ENCODE data around the gene ITPA. TPM values are rescaled to one million over a fixed set of nuclear protein-coding genes. Genes with fewer than 3 reads are reported as not detected.
A peak's percentile ranks its signal among the peaks of the same experiment; 100 is the strongest.
"Not testable (repeated sequence)": the region's sequence is repeated elsewhere in the genome, so short reads cannot be mapped to it uniquely, and the experiment has no call there.

The ITPA gene
- total RNA-seq, 1 donor from 2014 or later = 69.7 TPM

DNA sequence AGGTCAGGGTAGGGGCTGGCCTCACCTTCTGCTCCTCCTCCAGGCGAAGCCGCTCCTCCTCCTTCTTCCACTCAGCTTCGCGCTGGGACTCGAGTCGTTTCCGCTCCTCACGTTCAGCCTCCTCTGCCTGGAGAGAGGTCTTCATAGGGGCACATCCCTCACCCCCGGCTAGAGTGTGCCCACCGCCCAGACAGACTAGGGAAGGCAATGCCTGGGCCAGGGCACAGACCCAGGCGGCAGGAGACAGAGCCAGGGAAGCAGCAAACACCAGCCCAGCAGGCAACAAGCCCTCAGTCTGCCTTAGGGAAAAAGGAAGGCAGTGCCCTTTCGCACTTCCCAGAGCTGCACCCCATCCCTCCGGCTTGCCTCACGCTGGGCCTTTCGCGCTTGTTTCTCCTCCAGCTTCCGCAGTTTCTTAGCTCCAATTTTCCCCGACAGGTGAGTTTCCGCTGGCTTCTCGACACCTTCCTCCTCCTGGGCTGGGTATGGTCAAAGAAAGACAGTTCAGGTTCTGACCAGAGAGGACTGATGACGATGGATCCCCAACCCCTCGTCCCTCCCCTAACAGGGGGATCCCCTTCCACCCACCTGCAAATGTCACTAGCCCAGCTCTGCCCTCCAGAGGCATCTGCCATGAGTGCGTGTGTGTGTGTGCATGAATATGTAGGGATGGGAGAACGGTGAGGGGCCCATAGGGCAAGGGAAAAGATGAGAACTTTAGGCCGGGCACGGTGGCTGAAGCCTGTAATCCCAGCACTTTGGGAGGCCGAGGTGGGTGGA, 9.1 kb upstream of the ITPA start:
- DNase-seq (ENCODE audit: low spot score) = no peak

DNA sequence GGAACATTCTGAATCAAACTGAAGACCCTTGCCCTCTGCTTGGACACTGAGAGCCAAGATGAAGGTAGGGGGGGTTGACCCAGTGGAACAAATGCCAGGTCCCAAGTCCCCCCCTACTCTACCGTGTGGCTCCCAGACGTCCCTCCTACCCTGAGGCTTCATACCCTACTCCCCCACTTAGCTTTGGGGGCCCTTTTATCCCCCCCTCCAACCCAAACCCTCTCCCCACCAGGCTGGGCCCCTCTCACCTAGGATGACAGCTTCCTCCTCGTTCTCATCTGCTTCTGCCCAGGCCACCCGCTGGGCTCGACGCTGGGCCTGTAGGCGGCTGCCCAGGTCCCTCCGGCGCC, 6.4 kb upstream of the ITPA start:
- DNase-seq (ENCODE audit: low spot score) = no peak

DNA sequence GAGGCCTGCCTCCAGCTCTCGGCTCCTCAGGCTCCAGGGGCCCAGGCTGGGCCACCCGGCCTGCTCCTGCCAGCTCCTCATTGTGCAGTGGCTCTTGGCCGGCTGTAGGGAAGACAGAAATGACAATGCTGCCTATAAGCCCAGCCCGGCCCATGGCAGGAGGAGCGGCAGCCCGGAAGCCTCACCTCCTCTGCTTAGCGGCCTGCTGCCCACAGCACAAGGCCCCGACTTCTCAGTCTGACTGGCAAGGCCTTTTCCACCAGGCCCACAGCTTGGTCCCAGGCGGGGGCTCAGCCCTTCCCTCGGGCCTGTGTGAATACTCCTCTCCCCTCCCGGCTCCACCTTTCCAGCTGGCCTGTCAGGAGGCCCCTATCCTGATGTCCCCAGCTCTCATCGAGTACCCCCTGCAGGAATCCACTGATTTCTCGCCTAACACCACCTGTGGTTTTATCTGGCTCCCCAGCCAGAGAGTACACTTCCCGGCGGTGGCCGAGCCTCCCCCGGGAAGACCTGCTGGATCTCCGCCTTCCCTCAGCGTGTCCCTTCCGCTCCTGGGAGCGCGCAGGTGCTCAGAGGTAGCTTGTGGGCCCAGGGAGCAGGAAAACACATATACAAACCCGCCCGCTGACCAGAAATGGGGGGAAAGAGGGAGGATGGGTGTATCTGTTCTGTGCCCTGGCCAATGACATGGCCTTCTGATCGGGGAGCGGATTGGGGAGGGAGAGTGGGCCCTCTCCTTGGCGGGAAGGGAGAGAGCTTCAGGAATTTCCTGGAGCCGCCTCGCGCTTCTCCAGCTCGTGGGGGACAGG, 5.8 kb upstream of the ITPA start:
- no peak for DNase-seq (ENCODE audit: low spot score)

DNA sequence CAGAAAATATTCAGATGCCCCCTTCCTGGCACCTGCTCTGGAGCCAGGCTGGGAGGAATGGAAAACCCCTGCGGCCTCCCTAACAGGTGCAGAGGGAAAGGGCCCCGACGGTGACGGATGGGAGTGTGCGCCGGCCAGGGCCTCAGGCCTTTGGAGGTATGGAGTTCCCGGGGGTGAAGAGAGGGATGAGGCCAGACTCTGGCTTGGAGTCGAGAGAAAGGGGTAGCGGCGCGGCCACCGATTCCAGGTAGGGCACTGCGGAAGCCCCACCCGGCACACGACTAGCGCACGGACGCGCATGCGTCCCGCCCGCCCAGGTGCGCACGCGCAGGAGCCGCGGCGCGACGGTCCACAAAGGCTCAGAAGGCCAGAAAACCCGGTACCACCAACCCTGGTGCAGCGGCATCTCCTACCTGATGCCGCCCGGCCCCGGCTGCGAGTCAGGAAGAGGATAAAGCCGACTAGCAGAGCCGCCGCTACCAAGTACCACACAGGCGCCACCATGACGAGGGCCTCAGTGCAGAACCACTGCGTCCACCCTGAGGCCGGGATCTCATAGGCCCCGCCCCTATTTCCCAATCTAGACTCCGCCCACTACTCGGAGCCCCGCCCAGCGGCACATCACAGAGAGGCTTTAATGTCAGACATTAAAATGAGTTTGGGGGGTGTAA, 5.0 kb upstream of the ITPA start, which contains the start of gene DDRGK1:
Gene DDRGK1 (minus strand): TSS at position 559 of the 671 bp plus-strand sequence. CDS start 55 bp downstream, at position 504.
- peak; percentile 92 for DNase-seq (ENCODE audit: low spot score)

DNA sequence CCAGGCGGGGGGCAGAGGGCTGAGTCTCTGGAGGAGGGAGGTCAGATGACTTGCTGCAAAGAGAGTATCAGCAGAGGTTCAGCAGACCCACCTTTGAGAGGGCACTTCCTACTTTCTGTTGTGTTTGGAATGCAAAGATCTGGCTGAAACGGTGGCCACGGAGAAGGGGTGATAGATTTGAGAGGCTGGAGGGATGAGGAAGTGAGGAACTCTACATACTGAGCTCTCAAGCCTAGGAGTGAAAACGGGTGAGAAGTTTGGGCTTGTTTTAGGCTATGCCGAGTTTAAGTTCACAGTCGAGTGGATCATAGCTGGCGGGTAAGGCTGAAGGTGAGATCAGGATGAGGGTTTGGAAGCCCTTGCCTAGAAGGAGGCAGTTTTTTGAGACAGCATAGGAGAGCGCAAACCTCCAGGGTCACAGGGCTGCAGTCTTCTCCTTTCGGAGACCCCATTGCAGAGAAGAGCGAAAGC, 477 bp upstream of the ITPA start:
- no peak for DNase-seq (ENCODE audit: low spot score)

DNA sequence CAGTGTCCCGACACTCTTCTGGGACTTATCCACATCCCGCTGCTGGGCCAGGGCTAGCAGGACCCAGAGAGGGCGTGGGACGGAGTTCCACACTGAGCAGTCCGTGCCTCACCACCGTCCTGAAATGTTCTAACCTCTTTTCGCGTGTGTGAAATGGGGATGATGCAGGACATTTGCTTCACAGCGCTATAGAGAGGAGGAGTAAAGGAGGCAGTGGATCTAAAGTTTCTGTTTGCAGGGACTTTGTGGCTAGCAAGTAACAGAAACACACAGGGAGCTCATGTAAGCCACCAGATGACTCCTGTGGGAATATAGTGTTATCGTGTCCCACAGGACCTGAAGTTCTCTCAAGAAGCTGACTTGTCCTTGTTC, 634 bp downstream of the ITPA start:
- DNase-seq (ENCODE audit: low spot score) = no peak

DNA sequence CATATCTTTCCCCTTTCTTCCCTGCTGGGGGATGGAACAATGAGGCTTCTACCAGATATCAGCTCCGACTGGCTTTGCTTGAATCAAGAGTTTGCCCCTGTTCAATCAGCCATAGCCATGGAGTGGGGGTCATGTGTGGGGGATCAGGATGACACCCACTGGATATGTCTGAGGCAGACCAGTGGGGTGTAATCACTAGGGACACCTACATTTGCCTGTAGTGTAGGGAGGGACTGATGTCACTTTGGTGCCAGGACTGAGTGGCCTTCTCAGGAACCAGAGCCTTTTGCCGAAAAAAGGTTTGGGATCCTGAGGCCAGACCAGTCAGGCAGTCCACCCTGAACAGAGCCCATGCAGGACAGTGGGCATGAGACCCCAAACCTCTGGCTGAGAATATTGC, 1.0 kb downstream of the ITPA start:
- DNase-seq (ENCODE audit: low spot score) = no peak

DNA sequence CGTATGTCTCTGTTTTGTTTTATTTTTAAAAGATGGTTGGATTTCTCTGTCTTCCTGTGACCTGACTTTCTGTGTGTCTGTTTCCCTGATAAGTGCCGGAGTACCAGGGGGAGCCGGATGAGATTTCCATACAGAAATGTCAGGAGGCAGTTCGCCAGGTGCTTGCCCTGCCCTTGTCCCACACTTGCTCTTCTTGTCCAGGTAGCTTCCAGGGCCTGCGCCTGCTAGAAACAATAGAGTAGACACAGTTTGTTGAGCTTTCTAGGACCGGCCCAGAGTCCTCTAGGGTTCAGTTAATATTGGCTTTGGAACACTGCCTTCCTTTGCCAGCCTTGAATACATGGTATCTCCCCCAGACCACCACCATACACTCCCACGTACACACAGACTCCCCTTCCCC, 3.9 kb downstream of the ITPA start:
- DNase-seq (ENCODE audit: low spot score) = no peak

DNA sequence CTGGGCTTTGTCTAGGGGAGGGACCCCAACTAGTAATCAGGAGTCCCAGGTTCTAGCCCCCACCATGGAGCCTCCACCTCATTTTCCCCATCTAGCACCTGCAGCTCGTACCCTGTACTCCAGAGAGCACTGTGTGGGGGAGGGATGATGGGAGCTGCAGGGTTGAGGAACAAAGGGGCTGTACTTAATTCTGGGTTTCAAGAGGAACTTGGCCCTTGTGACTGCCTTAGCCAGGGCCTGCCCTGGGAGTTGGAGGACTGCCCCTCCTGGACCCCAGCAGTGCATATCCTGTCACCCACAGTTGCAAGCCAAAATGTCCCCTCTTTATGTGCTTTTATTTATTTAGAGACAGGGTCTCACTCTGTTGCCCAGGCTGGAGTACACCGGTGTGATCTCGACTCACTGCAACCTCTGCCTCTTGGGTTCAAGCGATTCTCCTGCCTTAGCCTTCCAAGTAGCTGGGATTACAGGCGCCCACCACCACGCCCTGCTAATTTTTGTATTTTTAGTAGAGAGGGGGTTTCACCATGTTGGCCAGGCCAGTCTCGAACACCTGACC, 6.1 kb downstream of the ITPA start:
- not testable (repeated sequence) for DNase-seq (ENCODE audit: low spot score)

DNA sequence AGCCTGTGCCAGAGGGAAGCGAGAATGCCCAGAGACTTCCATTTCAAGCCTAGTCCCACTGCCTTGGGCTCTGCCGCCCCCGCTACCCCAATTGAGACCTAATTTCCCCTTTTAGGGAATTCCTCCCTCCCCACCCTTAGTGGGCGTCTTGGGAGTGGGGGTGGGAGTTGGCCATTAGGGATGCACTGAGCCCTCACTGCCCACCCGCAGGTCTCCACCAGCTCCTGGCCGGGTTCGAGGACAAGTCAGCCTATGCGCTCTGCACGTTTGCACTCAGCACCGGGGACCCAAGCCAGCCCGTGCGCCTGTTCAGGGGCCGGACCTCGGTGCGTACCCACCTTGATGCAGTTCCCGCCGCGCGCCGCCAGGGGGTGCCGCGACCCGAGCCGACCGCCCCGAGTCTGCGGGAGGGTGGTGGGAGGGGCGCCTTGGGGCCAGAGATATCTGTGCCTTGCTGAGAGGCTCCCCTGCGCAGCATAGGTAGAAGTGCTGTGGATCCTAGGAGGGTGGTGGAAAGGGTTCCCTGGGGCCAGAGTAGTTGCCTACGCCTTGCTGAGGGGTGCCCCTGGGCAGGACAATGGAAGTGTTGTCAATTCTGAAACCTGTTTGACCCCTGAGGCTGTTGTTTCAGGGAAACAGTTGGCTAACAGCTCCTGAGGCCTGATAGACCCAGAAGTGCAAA, 9.2 kb downstream of the ITPA start:
- no peak for DNase-seq (ENCODE audit: low spot score)

DNA sequence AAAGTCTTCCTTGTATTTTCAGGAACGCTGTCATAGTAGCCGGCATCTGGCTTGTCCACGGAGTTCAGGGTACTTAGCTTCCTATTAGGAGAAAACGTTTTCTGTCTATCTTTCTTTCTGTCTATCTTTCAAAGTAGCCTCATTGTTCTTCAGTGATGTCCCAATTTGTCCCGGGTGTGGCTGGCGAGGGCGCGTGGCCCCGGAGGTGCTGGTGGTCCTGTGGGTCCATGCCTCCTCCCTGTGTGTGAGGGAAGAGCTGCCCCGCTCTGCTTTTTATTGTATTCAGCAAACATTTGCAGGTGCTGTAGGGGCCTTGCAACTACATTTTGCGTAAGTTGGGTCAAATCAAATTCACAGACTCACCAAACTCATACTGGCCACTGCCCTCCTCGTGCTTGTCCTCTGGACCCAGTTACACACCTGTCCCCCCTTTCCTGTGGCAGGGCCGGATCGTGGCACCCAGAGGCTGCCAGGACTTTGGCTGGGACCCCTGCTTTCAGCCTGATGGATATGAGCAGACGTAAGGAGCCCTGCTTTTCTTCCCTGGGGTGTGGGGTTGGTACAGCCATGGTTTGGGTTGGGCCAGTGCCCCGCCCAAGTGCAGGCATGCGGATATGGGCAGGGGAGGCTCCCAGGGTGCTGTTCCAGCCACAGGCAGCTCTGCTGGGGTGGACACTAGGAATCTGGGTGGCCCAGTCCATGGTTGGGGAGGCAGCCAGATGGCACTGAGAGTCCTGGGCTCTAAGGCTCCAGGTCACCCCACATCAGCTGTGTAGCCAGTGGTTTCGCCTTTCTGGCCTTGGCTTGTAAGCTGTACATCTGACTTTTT, 12.3 kb downstream of the ITPA start:
- peak; percentile 71 for DNase-seq (ENCODE audit: low spot score)

DNA sequence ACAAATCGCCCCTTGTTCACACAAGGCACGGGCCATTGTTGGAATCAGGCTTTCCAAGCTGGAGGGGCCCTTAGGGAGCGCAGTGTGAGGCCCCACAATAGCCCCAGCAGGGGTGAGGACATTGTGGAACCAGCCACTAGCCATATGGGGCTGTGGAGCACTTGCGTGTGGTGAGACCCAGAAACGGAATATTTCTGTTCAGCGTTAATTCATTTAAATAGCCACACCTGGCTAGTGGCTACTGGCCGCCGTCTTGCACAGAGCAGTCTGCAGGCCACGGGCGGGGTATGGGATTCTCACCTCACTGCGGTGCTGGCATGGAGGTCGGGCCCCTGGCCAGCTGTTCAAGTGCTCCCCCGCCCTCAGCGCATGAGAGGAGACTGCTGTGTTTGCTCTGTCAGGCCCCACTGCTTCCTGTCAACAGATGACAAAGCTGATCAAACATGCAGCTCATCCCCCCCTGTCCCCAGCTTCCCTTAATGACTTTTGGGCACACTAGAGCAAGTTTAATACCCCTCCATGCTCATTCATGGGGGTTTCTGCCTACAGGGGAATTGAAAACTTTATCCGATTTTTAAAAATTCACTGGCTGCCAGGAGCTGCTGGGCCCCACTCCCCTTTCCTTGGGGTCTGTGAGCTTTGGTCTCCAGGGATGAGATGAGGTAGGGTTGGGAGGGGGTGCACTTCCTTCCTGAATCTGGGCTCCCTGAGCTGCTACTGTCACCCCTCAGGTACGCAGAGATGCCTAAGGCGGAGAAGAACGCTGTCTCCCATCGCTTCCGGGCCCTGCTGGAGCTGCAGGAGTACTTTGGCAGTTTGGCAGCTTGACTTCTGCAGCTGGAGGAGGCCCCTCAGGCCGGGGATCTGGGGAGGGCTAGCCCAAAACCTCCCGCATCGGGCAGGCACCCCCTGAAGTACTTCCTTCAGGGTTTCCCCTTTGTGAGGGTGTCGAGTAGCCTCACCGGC, 13.6 kb downstream of the ITPA start:
- peak; percentile 71 for DNase-seq (ENCODE audit: low spot score)

DNA sequence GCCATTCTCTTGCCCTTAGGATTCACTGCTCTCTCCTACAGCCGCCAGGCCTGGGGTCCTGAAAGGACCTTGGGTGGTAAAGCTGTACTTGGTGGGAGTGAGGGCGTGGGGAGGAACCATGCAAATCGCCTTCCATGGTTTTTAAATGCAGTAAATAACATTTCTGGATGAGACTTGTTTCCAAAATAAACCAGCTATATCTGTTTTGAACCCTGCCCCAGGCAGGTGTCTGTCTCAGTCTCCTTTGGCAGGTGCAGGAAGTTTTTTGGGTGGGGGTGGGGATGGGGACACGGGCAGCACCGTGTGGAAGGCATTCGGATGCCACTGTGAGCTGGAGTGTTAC, 14.3 kb downstream of the ITPA start:
- DNase-seq (ENCODE audit: low spot score) = no peak

DNA sequence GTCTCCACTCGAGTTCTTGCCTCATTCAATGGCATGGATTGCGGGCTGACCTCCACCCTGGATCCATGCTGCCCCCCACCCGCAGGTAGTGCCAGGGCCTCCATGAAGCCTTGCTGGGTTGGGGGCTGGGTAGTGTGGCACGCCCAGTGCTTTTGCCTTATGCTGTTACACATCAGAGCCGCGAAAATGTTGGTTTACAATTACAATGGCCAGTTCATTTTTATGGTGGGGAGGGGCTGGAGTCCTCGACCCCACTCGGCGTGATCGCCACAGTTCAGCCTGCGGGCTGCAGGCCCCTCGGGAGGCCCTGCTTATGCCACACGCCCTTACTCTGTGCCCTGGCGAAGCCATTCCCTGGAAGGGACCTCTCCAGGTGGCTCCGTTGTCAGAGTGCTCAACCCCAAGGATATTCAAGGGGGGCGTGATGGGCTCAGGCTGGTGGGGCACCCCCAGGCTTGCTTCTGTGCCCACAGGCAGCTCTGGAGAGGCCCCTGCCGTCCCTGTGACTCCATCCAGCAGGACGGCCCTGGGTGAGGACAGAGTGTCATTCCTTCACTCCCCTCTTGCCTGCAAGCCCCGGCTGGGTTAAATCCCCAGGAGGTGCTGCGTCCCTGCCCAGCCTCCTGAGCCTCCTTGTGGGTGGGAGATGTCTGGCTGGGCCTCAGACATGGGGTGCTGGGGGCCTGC, 14.8 kb downstream of the ITPA start:
- no peak for DNase-seq (ENCODE audit: low spot score)

DNA sequence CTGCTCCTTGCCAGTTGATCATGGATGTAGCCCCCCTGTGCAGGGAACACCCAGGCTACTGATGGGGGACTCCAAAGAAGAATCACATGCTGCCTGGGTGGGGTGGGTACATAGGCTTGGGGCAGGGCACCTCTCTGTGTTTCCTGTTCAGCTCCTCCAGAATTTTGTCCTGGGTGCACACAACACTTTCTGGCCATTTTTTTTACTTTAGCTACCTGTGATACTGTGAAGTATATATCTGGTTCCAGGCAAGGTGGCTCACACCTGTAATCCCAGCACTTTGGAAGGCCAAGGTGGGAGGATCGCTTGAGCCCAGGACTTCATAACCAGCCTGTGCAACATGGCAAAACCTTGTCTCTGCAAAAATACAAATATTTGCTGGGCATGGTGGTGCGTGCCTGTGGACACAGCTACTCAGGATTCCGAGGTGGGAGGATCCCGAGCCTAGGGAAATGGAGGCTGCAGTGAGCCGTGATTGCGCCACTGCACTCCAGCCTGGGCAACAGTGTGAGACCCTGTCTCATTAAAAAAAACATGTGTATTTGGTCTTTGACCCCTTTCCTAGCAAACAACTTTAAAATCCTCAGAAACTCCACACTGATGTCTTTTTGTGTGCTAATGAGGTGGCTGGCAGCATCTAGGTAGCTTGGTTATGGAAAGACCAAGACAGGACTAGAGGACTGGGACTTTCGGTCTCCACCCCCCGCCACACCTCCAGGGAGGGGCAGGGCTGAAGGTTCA, 15.6 kb downstream of the ITPA start:
- no peak for DNase-seq (ENCODE audit: low spot score)

DNA sequence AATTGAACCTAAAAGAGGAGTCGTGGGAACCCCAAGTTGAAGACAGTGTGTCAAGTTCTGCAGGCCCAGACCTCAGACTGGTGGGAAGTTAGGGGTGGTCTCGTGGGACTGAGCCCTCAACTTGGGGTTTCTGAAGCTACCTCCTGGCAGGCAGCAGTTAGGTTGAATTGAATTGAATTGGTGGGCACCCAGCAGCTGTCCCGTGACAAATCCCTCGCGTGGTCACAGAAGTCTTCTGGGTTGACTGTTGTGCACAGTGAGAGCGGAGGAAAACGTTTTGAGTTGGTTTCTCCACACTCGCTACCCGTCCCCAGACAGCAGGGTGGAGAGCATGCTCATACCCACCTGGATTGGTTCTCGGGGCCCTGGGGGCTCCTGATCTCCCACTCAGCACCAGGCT, 16.8 kb downstream of the ITPA start:
- DNase-seq (ENCODE audit: low spot score) = no peak

DNA sequence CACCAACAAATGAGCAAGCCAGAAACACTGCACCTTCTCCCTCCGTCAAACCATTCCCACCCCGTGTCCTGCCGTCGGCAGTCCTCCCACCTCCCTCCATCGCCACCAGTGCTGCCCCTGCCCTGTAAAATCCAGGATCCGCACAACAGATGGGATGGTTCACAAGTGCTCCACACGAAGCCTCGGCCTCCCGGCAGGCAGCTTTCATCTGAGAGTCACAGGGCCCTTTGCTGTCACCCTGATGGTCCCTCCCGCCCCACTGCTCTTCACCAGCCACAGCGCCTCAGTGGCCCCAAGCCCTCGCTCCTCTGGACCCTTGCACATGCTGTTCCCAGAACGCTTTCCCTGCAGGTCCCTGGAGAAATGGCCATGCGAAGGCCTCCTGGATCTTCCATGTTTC, 17.6 kb downstream of the ITPA start:
- DNase-seq (ENCODE audit: low spot score) = no peak

DNA sequence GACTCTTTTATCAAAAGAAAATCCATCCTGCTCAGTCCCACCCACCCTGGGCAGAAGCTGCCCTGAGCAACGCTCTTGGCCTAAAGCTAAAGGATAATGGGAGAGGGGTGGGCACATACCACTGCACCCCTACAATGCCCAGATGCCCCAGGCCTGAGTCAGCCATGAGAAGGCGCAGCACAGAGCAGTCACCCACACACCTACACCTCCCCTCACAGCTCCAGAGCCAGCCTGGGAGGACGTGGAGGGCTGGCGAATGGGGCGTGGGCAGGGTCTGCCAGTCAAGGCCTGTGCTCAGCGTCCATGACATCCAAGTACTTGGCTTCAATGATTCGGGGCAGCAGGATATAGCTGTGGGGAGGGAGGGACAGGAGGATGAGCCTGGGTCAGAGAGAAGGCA, 18.2 kb downstream of the ITPA start:
- DNase-seq (ENCODE audit: low spot score) = no peak

Measured in ureter (tissue), 1 donor.